OCI-LY1 (cell line): ENCODE results near the gene PXYLP1.

Experiments used
- EZH2 ChIP-seq: fragments of 200-600 bp; sonication (generic), shearing (Covaris generic); IDR thresholded peaks from 2 replicates; pipeline ENCODE4 v1.8.0; 2017; ENCODE audit warnings: borderline replicate concordance, mixed run types, mild to moderate bottlenecking, antibody characterized with exemption, low read length, moderate library complexity, mixed read lengths
- TF ChIP-seq, protein P1 (sequence below): fragments of 200-600 bp; sonication (generic), shearing (Covaris generic); IDR thresholded peaks from 2 replicates; pipeline ENCODE4 v1.5.1; 2017; ENCODE audit warnings: mild to moderate bottlenecking, antibody characterized with exemption, low read length, moderate library complexity, mixed read lengths

DNA sequence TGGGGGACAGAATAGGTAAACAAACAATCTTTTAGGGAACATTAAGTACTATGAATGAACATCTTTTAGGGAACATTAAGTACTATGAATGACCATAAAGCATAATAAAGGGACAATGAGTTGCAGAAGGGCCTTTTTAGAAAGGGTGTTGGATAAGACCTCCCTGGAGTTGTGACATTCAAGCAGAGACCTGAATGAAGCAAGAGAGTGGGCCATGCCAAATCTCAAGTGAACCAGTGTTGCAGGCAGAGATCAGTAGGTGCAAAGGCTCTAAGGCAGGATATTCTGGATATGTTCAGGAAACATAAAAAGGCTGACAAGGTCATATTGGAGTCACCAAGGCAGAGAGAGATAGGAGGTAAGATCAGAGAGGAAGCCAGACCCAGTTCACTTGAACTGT is 107.3 kb downstream of the PXYLP1 start:
- no peak for TF ChIP-seq EZH2
- TF ChIP-seq, protein P1, sequence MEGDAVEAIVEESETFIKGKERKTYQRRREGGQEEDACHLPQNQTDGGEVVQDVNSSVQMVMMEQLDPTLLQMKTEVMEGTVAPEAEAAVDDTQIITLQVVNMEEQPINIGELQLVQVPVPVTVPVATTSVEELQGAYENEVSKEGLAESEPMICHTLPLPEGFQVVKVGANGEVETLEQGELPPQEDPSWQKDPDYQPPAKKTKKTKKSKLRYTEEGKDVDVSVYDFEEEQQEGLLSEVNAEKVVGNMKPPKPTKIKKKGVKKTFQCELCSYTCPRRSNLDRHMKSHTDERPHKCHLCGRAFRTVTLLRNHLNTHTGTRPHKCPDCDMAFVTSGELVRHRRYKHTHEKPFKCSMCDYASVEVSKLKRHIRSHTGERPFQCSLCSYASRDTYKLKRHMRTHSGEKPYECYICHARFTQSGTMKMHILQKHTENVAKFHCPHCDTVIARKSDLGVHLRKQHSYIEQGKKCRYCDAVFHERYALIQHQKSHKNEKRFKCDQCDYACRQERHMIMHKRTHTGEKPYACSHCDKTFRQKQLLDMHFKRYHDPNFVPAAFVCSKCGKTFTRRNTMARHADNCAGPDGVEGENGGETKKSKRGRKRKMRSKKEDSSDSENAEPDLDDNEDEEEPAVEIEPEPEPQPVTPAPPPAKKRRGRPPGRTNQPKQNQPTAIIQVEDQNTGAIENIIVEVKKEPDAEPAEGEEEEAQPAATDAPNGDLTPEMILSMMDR = no peak
